ENCODE data around the gene ITFG1.

DNA sequence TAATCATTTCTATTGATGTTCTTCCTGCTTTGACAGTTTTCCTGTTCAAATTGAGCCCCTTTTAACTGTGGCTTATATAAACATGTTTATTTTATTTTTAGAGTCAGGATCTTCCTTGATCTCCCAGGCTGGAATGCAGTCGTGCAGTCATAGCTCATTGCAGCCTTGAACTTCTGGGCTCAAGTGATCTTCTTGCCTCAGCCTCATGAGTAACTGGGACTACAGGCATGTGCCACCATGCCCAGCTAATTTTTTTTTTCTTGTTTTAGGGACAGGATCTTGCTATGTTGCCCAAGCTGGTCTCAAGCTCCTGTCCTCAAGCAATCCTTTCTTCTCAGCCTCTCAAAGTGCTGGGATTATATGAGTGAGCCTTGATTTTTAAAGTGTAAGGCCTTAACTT lies 14.9 kb upstream of the ITFG1 start:
- no peak for TF ChIP-seq EP300 (IDR thresholded peaks at IDR 0.05)
- TF ChIP-seq, protein P1, sequence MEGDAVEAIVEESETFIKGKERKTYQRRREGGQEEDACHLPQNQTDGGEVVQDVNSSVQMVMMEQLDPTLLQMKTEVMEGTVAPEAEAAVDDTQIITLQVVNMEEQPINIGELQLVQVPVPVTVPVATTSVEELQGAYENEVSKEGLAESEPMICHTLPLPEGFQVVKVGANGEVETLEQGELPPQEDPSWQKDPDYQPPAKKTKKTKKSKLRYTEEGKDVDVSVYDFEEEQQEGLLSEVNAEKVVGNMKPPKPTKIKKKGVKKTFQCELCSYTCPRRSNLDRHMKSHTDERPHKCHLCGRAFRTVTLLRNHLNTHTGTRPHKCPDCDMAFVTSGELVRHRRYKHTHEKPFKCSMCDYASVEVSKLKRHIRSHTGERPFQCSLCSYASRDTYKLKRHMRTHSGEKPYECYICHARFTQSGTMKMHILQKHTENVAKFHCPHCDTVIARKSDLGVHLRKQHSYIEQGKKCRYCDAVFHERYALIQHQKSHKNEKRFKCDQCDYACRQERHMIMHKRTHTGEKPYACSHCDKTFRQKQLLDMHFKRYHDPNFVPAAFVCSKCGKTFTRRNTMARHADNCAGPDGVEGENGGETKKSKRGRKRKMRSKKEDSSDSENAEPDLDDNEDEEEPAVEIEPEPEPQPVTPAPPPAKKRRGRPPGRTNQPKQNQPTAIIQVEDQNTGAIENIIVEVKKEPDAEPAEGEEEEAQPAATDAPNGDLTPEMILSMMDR (IDR thresholded peaks at IDR 0.05): no peak

Data from gastroesophageal sphincter (tissue), 3 donors.